Epithelial cell of proximal tubule (primary cell): Measurements from ENCODE around the gene CPT1A. TPM values are rescaled to one million over a fixed set of nuclear protein-coding genes. Genes with fewer than 3 reads are reported as not detected.

Experiments
- DNase-seq: peaks from one replicate; pipeline ENCODE4 v3.0.0-alpha.2; 2011; ENCODE audit warnings: low read depth
- H3K4me3 ChIP-seq: 2 replicates; pipeline ENCODE4 v1.5.1; 2011; ENCODE audit warnings: low read depth, mild to moderate bottlenecking, low read length
- total RNA-seq: library from RNA; depleted of rRNA; stranded (reverse); fragments of >200 nt; gene quantifications from 2 replicates; pipeline ENCODE4 v1.2.3, GENCODE V29; 2015
- TF ChIP-seq, protein P1 (sequence below): conservative IDR thresholded peaks from 2 replicates; pipeline ENCODE4 v1.5.1; 2012; ENCODE audit warnings: low read depth, mild to moderate bottlenecking, low read length

The CPT1A gene
- total RNA-seq, 1 donor from 2014 or later = 6.7 TPM

DNA sequence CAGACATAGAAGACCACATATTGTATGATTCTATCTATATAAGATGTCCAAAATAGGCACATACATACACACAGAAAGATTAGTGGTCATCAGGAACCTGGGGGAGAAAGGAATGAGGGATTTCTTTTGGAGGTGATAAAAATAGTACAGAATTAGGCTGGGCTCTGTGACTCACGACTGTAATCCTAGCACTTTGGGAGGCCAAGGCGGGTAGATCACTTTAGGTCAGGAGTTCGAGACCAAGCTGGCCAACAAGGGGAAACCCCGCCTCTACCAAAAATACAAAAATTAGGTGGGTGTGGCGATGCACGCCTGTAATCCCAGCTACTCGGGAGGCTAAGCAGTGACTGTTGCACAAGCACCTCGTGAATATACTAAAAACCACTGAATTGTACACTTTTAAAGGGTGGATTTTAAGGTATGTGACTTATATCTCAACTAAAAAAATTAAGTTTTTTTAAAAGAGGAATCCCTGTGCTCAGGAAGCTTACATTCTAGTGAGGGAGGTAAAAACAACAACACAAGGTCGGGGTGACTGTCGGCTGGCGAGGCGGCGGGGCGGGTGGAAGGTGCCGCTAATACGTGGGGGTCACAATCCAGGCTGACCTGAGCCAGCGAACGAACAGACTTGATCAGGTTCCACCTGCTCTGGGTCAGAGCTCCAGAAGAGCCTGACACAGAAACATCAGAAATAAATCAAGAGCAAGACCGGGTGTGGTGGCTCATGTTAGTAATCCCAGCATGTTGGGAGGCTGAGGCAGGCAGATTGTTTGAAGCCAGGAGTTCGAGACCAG is 65.1 kb downstream of the CPT1A start:
- TF ChIP-seq, protein P1, sequence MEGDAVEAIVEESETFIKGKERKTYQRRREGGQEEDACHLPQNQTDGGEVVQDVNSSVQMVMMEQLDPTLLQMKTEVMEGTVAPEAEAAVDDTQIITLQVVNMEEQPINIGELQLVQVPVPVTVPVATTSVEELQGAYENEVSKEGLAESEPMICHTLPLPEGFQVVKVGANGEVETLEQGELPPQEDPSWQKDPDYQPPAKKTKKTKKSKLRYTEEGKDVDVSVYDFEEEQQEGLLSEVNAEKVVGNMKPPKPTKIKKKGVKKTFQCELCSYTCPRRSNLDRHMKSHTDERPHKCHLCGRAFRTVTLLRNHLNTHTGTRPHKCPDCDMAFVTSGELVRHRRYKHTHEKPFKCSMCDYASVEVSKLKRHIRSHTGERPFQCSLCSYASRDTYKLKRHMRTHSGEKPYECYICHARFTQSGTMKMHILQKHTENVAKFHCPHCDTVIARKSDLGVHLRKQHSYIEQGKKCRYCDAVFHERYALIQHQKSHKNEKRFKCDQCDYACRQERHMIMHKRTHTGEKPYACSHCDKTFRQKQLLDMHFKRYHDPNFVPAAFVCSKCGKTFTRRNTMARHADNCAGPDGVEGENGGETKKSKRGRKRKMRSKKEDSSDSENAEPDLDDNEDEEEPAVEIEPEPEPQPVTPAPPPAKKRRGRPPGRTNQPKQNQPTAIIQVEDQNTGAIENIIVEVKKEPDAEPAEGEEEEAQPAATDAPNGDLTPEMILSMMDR = no peak
- DNase-seq = no peak
- H3K4me3 ChIP-seq = no peak overlapping the region

GRCh38 chr11:68775951-68776388 is 65.7 kb downstream of the CPT1A start:
- TF ChIP-seq, protein P1 = no peak
- no peak overlapping the region for H3K4me3 ChIP-seq
- DNase-seq = no peak

- TF ChIP-seq, protein P1 = no peak
- no peak for DNase-seq
- no peak overlapping the region for H3K4me3 ChIP-seq
Observed at GRCh38 chr11:68774194-68774585, 67.5 kb downstream of the CPT1A start.

GRCh38 chr11:68773521-68774193 is 68.1 kb downstream of the CPT1A start:
- TF ChIP-seq, protein P1 = no peak
- H3K4me3 ChIP-seq = no peak overlapping the region
- no peak for DNase-seq

DNA sequence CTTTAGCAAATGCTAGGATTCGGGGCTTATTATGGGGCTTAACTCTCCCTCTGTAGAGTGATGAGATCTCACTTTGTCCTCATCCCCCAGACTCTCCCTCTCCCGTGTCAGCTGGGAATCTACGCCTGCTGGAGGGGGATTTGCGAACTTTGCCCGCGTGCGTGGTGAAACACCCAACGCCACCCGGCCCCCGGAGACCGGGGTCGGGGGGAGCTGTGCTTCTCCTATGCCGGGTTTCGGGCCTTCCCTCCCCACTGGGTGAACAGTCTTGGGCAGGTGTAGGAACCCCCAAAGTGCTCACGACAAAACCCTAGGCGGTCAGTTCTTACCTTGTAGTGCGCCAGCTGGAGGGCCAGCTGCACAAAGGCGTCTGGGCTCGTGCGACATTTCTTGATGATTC is 68.8 kb downstream of the CPT1A start:
- no peak for DNase-seq
- TF ChIP-seq, protein P1 = no peak
- no peak overlapping the region for H3K4me3 ChIP-seq

GRCh38 chr11:68770781-68771180 is 70.9 kb downstream of the CPT1A start:
- DNase-seq = no peak
- no peak overlapping the region for H3K4me3 ChIP-seq
- TF ChIP-seq, protein P1 = no peak
